Measurements from ENCODE around the gene PIANP. TPM values are rescaled to one million over a fixed set of nuclear protein-coding genes. Genes with fewer than 3 reads are reported as not detected.
"Not testable (repeated sequence)": the region's sequence is repeated elsewhere in the genome, so short reads cannot be mapped to it uniquely, and the experiment has no call there.

PIANP gene
- total RNA-seq, 1 donor: not detected

GRCh38 chr12:6723607-6724408 is 23.2 kb upstream of the PIANP start, which contains the start of gene COPS7A:
COPS7A (plus strand) TSS chr12:6724046; CDS start chr12:6724657, 611 bp downstream.
- peak; percentile 98 for DNase-seq (ENCODE audit: low read depth)
- no peak for TF ChIP-seq CTCF (IDR thresholded peaks at IDR 0.05; ENCODE audit: insufficient read depth, low read depth, low read length)
- H3K4me3 ChIP-seq (ENCODE audit: low read depth, low read length): peak within 1 kb of the TSS; percentile 65

- no peak for DNase-seq (ENCODE audit: low read depth)
- no peak for TF ChIP-seq CTCF (IDR thresholded peaks at IDR 0.05; ENCODE audit: insufficient read depth, low read depth, low read length)
- H3K4me3 ChIP-seq (ENCODE audit: low read depth, low read length): no peak overlapping the region
Measured at GRCh38 chr12:6722863-6723262, 22.2 kb upstream of the PIANP start.

GRCh38 chr12:6716874-6717437 is 16.3 kb upstream of the PIANP start:
- no peak for DNase-seq (ENCODE audit: low read depth)
- no peak overlapping the region for H3K4me3 ChIP-seq (ENCODE audit: low read depth, low read length)
- no peak for TF ChIP-seq CTCF (IDR thresholded peaks at IDR 0.05; ENCODE audit: insufficient read depth, low read depth, low read length)

- not testable (repeated sequence) for H3K4me3 ChIP-seq (ENCODE audit: low read depth, low read length); DNase-seq (ENCODE audit: low read depth)
Measured at GRCh38 chr12:6716031-6716873, 15.6 kb upstream of the PIANP start.

- TF ChIP-seq CTCF (IDR thresholded peaks at IDR 0.05; ENCODE audit: insufficient read depth, low read depth, low read length): no peak
- no peak overlapping the region for H3K4me3 ChIP-seq (ENCODE audit: low read depth, low read length)
- DNase-seq (ENCODE audit: low read depth): no peak
Measured at GRCh38 chr12:6708960-6709394, 8.4 kb upstream of the PIANP start.

GRCh38 chr12:6708351-6708750 is 7.7 kb upstream of the PIANP start:
- not testable (repeated sequence) for DNase-seq (ENCODE audit: low read depth); H3K4me3 ChIP-seq (ENCODE audit: low read depth, low read length)

GRCh38 chr12:6703631-6704030 is 3.0 kb upstream of the PIANP start:
- no peak for TF ChIP-seq CTCF (IDR thresholded peaks at IDR 0.05; ENCODE audit: insufficient read depth, low read depth, low read length)
- no peak overlapping the region for H3K4me3 ChIP-seq (ENCODE audit: low read depth, low read length)
- no peak for DNase-seq (ENCODE audit: low read depth)

Measured in fibroblast of villous mesenchyme (primary cell).